Upper lobe of right lung (tissue), 1 donor: ENCODE results near the gene KIAA0930. TPM values are rescaled to one million over a fixed set of nuclear protein-coding genes. Genes with fewer than 3 reads are reported as not detected.
A peak's percentile ranks its signal among the peaks of the same experiment; 100 is the strongest.

Experiments used
- ATAC-seq: fragments of 200-7000 bp; cut with Tn5 transposase; one replicate; pipeline ENCODE4 v1.9.1; 2020; ENCODE audit warnings: mild to moderate bottlenecking, moderate library complexity
- DNase-seq: peaks from one replicate; pipeline ENCODE4 v3.0.0-alpha.2; 2020
- H3K27ac ChIP-seq: fragments of 200-600 bp; one replicate; pipeline ENCODE4 v1.8.0; 2022
- H3K27me3 ChIP-seq: fragments of 200-600 bp; one replicate; pipeline ENCODE4 v1.8.0; 2022; ENCODE audit warnings: mild to moderate bottlenecking
- H3K36me3 ChIP-seq: fragments of 200-600 bp; one replicate; pipeline ENCODE4 v1.8.0; 2022
- H3K4me1 ChIP-seq: fragments of 200-600 bp; one replicate; pipeline ENCODE4 v1.8.0; 2022
- H3K4me3 ChIP-seq: fragments of 200-600 bp; one replicate; pipeline ENCODE4 v1.8.0; 2022; ENCODE audit warnings: mild to moderate bottlenecking
- H3K9me3 ChIP-seq: fragments of 200-600 bp; one replicate; pipeline ENCODE4 v1.8.0; 2022
- intact Hi-C: fragments of 100-400 bp; cut with DNase I; formaldehyde crosslinking; loops from one replicate; pipeline ENCODE4 v1.11.0; 2022
- total RNA-seq: library from RNA; stranded (reverse); fragmentation: NEBNext Ultra II Directional; extraction: Animal tissue kit (Norgen Biotek cat#: 25700); gene quantifications from one replicate; pipeline ENCODE4 v1.2.1, GENCODE V29; 2021
- TF ChIP-seq, protein P1 (sequence below): fragments of 200-600 bp; IDR thresholded peaks from one replicate; pipeline ENCODE4 v1.8.0; 2022; ENCODE audit warnings: antibody characterized with exemption
- donor health status: DM: no; HTN: yes; CAD: no; lungs with severe emphysema.

KIAA0930 gene
- total RNA-seq, 1 donor from 2014 or later = 79.5 TPM

GRCh38 chr22:45229181-45229580 lies 11.5 kb downstream of the KIAA0930 start:
- TF ChIP-seq, protein P1, sequence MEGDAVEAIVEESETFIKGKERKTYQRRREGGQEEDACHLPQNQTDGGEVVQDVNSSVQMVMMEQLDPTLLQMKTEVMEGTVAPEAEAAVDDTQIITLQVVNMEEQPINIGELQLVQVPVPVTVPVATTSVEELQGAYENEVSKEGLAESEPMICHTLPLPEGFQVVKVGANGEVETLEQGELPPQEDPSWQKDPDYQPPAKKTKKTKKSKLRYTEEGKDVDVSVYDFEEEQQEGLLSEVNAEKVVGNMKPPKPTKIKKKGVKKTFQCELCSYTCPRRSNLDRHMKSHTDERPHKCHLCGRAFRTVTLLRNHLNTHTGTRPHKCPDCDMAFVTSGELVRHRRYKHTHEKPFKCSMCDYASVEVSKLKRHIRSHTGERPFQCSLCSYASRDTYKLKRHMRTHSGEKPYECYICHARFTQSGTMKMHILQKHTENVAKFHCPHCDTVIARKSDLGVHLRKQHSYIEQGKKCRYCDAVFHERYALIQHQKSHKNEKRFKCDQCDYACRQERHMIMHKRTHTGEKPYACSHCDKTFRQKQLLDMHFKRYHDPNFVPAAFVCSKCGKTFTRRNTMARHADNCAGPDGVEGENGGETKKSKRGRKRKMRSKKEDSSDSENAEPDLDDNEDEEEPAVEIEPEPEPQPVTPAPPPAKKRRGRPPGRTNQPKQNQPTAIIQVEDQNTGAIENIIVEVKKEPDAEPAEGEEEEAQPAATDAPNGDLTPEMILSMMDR = no peak
- H3K9me3 ChIP-seq = no peaks in the 10 kb centered on the region
- DNase-seq = no peak
- H3K27ac ChIP-seq = no peak overlapping the region
- peaks cover 16% of the 10 kb centered on the region for H3K4me1 ChIP-seq
- H3K27me3 ChIP-seq = no peaks in the 10 kb centered on the region
- no peaks in the 10 kb centered on the region for H3K36me3 ChIP-seq
- intact Hi-C loops = no loop called here
- ATAC-seq = no peak
- no peak overlapping the region for H3K4me3 ChIP-seq

DNA sequence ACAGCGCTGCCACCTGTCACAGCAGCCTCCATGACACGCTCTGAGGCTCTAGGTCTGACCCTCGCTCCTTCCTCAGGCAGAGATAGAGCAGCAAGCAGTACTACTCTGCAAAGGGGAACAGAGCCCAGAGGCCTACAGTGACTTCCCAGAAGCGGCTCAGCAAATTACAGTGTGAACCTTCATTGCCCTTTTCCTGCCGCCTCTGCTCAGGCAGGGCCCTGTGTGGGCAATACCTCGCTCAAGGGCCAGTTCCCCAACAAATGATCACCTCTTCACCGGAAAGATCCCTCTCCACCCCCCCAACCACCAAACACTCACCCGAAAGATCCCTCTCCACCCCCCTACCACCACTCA lies 12.3 kb downstream of the KIAA0930 start:
- TF ChIP-seq, protein P1 = no peak
- Histone ChIP-seq H3K4me3 (no peak overlapping the region), H3K9me3 (no peaks in the 10 kb centered on the region), H3K4me1 (peaks cover 16% of the 10 kb centered on the region), H3K27ac (no peak overlapping the region), H3K36me3 (no peaks in the 10 kb centered on the region), H3K27me3 (no peaks in the 10 kb centered on the region)
- peak; percentile 52 for ATAC-seq
- intact Hi-C loops = no loop called here
- no peak for DNase-seq

DNA sequence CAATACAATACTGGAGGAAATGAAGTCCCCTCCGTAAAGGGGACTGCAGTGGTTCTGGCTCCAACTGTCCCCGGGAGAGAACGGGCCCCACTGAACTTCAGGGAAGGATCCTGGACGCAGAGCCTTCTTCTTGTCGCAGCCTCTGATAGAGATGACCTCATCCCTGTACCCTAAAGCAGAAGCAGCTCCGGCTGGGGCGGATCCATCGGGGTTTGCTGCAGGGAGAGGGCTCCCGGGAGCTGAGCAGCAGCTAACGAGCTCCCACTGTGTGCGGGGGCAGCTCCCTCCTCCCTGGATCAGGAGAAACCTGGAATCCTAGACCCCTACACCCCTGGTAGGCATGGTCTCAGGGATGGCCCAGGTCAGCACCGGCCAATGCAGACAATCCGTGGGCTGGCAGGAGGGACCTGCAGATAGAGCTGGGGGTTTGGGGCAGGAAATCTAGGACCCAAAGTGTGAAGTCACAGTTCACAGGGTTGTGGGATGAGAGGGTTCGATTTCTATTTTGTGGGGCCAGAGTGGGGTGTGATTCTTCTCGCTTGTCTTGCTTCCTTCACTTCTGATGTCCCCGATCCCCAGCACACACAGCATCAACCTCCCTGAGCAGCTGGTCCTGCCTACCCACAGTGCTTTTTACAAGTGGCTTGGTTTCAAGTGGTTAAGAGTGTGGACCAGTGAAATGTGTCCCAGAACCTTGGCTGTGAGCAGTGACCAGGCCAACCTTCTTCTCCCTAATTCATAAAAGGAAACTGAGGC lies 12.9 kb downstream of the KIAA0930 start:
- no peak overlapping the region for H3K27ac ChIP-seq
- no peaks in the 10 kb centered on the region for H3K9me3 ChIP-seq
- TF ChIP-seq, protein P1 = no peak
- peak; percentile 59 for ATAC-seq
- DNase-seq = no peak
- no peaks in the 10 kb centered on the region for H3K27me3 ChIP-seq
- H3K36me3 ChIP-seq = no peaks in the 10 kb centered on the region
- H3K4me3 ChIP-seq = no peak overlapping the region
- intact Hi-C loops = no loop called here
- peaks cover 16% of the 10 kb centered on the region for H3K4me1 ChIP-seq

- ATAC-seq (peak; percentile 83), DNase-seq (peak; percentile 91)
- Histone ChIP-seq H3K27ac (peak overlapping the region; percentile 75), H3K9me3 (no peaks in the 10 kb centered on the region), H3K4me3 (no peak overlapping the region), H3K4me1 (peaks cover 16% of the 10 kb centered on the region), H3K36me3 (no peaks in the 10 kb centered on the region), H3K27me3 (no peaks in the 10 kb centered on the region)
- TF ChIP-seq, protein P1 = no peak
- intact Hi-C loops = no loop called here
Measured at GRCh38 chr22:45226503-45227186, 14.0 kb downstream of the KIAA0930 start.

GRCh38 chr22:45225732-45226502 lies 14.8 kb downstream of the KIAA0930 start:
- TF ChIP-seq, protein P1 = no peak
- H3K27me3 ChIP-seq = no peaks in the 10 kb centered on the region
- ATAC-seq = peak; percentile 71
- no peaks in the 10 kb centered on the region for H3K9me3 ChIP-seq
- DNase-seq = peak; percentile 83
- peaks cover 16% of the 10 kb centered on the region for H3K4me1 ChIP-seq
- H3K36me3 ChIP-seq = no peaks in the 10 kb centered on the region
- H3K27ac ChIP-seq = peak overlapping the region; percentile 75
- intact Hi-C loops = no loop called here
- no peak overlapping the region for H3K4me3 ChIP-seq
